OCI-LY7 (cell line): ENCODE measurements around the gene EID2B. TPM values are rescaled to one million over a fixed set of nuclear protein-coding genes. Genes with fewer than 3 reads are reported as not detected.

ENCODE experiments used
- BruUV-seq: library from RNA; stranded (reverse); fragments of 400-500 nt; replicated peaks from 2 replicates; lab custom pipeline; 2021; lab: Mats Ljungman, UMichigan
- CTCF ChIA-PET: fragments of 300-600 bp; sonication (Branson Sonifier 250); formaldehyde crosslinking; loops from one replicate; lab custom pipeline; 2022; ENCODE audit warnings: antibody characterized with exemption; ENCODE audit not compliant: unreplicated experiment; lab: Charles Lee
- POLR2A ChIA-PET: fragments of 300-600 bp; sonication (Branson Sonifier 250); formaldehyde crosslinking; loops from one replicate; lab custom pipeline; 2022; ENCODE audit warnings: antibody characterized with exemption; lab: Charles Lee
- DNase-seq: peaks from one replicate; pipeline ENCODE4 v3.0.0-alpha.2; 2015; ENCODE audit warnings: low spot score
- H2AFZ ChIP-seq: fragments of 200-600 bp; sonication (generic), shearing (Covaris generic); 2 replicates; pipeline ENCODE4 v1.6.1; 2014; ENCODE audit warnings: mild to moderate bottlenecking, antibody characterized with exemption, low read length, moderate library complexity
- H3K27ac ChIP-seq: fragments of 200-600 bp; sonication (generic); 2 replicates; pipeline ENCODE4 v1.5.1; 2014; ENCODE audit warnings: mixed run types, low read depth, mild to moderate bottlenecking, moderate library complexity, low read length, inconsistent platforms; ENCODE audit not compliant: poor library complexity, severe bottlenecking
- H3K36me3 ChIP-seq: fragments of 200-600 bp; sonication (generic); 2 replicates; pipeline ENCODE4 v1.6.1; 2014; ENCODE audit warnings: mild to moderate bottlenecking, antibody characterized with exemption, low read length, moderate library complexity, mixed read lengths; ENCODE audit not compliant: insufficient read depth
- H3K4me1 ChIP-seq: fragments of 200-600 bp; sonication (generic); 2 replicates; pipeline ENCODE4 v1.5.1; 2014; ENCODE audit warnings: mild to moderate bottlenecking, low read length; ENCODE audit not compliant: insufficient read depth, poor library complexity, severe bottlenecking
- H3K4me2 ChIP-seq: fragments of 200-600 bp; sonication (generic); 2 replicates; pipeline ENCODE4 v1.6.1; 2014; ENCODE audit warnings: mild to moderate bottlenecking, low read length
- H3K4me3 ChIP-seq: fragments of 200-600 bp; sonication (generic); 2 replicates; pipeline ENCODE4 v1.5.1; 2014; ENCODE audit warnings: mild to moderate bottlenecking, low read depth, low read length; ENCODE audit not compliant: poor library complexity, severe bottlenecking
- H3K79me2 ChIP-seq: fragments of 200-600 bp; sonication (generic); 2 replicates; pipeline ENCODE4 v1.6.1; 2016; ENCODE audit warnings: low read depth, mild to moderate bottlenecking, low read length, moderate library complexity, mixed read lengths; ENCODE audit not compliant: insufficient read depth
- H3K9me2 ChIP-seq: fragments of 200-600 bp; sonication (generic); 2 replicates; pipeline ENCODE4 v1.6.1; 2016; ENCODE audit warnings: mild to moderate bottlenecking, low read length, mixed read lengths; ENCODE audit not compliant: insufficient read depth
- H3K9me3 ChIP-seq: fragments of 200-600 bp; sonication (generic); 2 replicates; pipeline ENCODE4 v1.6.1; 2014; ENCODE audit warnings: mild to moderate bottlenecking, mixed run types, low read length, mixed read lengths
- H4K20me1 ChIP-seq: fragments of 200-600 bp; sonication (generic); 2 replicates; pipeline ENCODE4 v1.6.1; 2014; ENCODE audit warnings: mild to moderate bottlenecking, antibody characterized with exemption, low read length, moderate library complexity, mixed read lengths; ENCODE audit not compliant: insufficient read depth
- EZH2phosphoT487 ChIP-seq: fragments of 200-600 bp; sonication (generic); IDR thresholded peaks from 2 replicates; pipeline ENCODE4 v1.6.1; 2018; ENCODE audit warnings: low read depth, borderline replicate concordance, mild to moderate bottlenecking, mixed run types, antibody characterized with exemption, low read length, moderate library complexity, mixed read lengths
- intact Hi-C: fragments of 100-400 bp; cut with micrococcal nuclease; formaldehyde crosslinking; loops from one replicate; pipeline ENCODE4 v1.10.0; 2022; ENCODE audit not compliant: unreplicated experiment
- total RNA-seq, 2 experiments: library from RNA; depleted of rRNA in 1 of 2; stranded (reverse); fragments of >200 nt in 1 of 2; shearing (Covaris generic) in 1 of 2; gene quantifications; 2 replicates each; pipeline ENCODE4 v1.2.3, GENCODE V29; 2014 to 2022
- TF ChIP-seq, protein P1 (sequence below): fragments of 200-600 bp; sonication (generic); conservative IDR thresholded peaks from 2 replicates; pipeline ENCODE4 v1.5.1; 2014; ENCODE audit warnings: mild to moderate bottlenecking, antibody characterized with exemption, low read length, moderate library complexity, mixed read lengths

EID2B gene
- total RNA-seq, 2 experiments from 2014 or later = 8.8 to 13.9 TPM

- no peaks in the 10 kb centered on the region for H3K36me3 ChIP-seq
These were observed 13.9 kb upstream of the EID2B start for GRCh38 chr19:39546599-39546998.

GRCh38 chr19:39544911-39545310, 12.3 kb upstream of the EID2B start:
- Histone ChIP-seq H4K20me1 (no peaks in the 10 kb centered on the region), H3K36me3 (no peaks in the 10 kb centered on the region), H3K9me2 (no peaks in the 10 kb centered on the region), H3K4me3 (no peak overlapping the region), H3K9me3 (no peaks in the 10 kb centered on the region), H3K27ac (no peak overlapping the region), H2AFZ (no peak overlapping the region), H3K4me1 (peaks cover 21% of the 10 kb centered on the region), H3K79me2 (no peaks in the 10 kb centered on the region), H3K4me2 (no peak overlapping the region)
- TF ChIP-seq EZH2phosphoT487 = no peak
- CTCF ChIA-PET = no interaction called here
- no TSS peak for BruUV-seq
- POLR2A ChIA-PET = no interaction called here
- intact Hi-C loops = no loop called here
- no peak for DNase-seq

More at GRCh38 chr19:39546599-39546998, 13.9 kb upstream of the EID2B start:
- Histone ChIP-seq H3K9me2 (no peaks in the 10 kb centered on the region), H3K9me3 (no peaks in the 10 kb centered on the region), H3K27ac (no peak overlapping the region), H3K4me2 (no peak overlapping the region), H3K79me2 (no peaks in the 10 kb centered on the region), H3K4me3 (no peak overlapping the region), H4K20me1 (no peaks in the 10 kb centered on the region), H2AFZ (no peak overlapping the region), H3K4me1 (peaks cover 15% of the 10 kb centered on the region)
- intact Hi-C loops = no loop called here
- POLR2A ChIA-PET = no interaction called here
- no peak for DNase-seq
- CTCF ChIA-PET = no interaction called here
- no TSS peak for BruUV-seq
- TF ChIP-seq, protein P1, sequence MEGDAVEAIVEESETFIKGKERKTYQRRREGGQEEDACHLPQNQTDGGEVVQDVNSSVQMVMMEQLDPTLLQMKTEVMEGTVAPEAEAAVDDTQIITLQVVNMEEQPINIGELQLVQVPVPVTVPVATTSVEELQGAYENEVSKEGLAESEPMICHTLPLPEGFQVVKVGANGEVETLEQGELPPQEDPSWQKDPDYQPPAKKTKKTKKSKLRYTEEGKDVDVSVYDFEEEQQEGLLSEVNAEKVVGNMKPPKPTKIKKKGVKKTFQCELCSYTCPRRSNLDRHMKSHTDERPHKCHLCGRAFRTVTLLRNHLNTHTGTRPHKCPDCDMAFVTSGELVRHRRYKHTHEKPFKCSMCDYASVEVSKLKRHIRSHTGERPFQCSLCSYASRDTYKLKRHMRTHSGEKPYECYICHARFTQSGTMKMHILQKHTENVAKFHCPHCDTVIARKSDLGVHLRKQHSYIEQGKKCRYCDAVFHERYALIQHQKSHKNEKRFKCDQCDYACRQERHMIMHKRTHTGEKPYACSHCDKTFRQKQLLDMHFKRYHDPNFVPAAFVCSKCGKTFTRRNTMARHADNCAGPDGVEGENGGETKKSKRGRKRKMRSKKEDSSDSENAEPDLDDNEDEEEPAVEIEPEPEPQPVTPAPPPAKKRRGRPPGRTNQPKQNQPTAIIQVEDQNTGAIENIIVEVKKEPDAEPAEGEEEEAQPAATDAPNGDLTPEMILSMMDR = no peak
- no peak for TF ChIP-seq EZH2phosphoT487

DNA sequence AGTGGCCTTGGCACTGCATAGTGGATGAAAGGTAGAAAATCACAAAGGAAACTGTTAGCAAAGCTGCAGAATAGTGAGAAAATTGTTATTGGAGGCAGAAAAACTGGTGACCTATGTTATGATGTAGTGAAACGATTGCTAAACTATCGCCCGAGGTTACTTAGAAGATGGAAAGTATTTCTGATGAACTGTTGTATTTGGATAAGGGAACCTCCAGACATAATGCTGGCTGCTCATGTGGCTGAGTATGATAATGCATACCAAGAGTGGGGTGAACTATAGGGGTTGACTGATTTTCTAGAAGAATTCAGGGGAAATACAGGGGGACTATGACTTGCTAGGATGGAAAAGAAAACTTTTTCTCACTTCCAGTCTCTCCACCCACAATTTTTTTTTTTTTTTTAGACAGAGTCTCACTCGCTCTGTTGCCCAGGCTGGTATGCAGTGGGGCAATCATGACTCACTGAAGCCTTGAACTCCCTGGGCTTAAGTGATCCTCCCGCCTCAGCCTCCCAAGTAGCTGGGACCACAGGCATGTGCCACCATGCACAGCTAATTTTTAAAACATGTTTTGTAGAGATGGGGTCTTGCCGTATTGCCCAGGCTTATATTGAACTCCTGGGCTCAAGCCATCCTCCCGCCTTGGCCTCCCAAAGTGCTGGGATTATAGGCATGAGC, 11.7 kb upstream of the EID2B start:
- intact Hi-C loops = no loop called here
- no peak overlapping the region for H3K27ac ChIP-seq
- CTCF ChIA-PET = no interaction called here

More for the DNA sequence above, 11.7 kb upstream of the EID2B start:
- Histone ChIP-seq H2AFZ (no peak overlapping the region), H3K9me3 (no peaks in the 10 kb centered on the region), H3K4me1 (peaks cover 21% of the 10 kb centered on the region), H3K79me2 (peaks cover 2% of the 10 kb centered on the region; the same call in 1 of the 2 replicates), H3K4me2 (no peak overlapping the region), H3K9me2 (no peaks in the 10 kb centered on the region), H3K36me3 (no peaks in the 10 kb centered on the region), H3K4me3 (no peak overlapping the region), H4K20me1 (no peaks in the 10 kb centered on the region)
- POLR2A ChIA-PET = interaction anchor here (0.7 kb wide), 2 partner anchors 12 to 297 kb away, joined by 3 to 4 read pairs; partner anchors contain the start of gene EID2B
- DNase-seq = no peak
- no peak for TF ChIP-seq EZH2phosphoT487
- TF ChIP-seq, protein P1 = no peak
- no TSS peak for BruUV-seq
